GM10266 (cell line): ENCODE results near the gene CD47.

Source experiments
- DNase-seq: peaks from one replicate; pipeline ENCODE4 v3.0.0; 2012; ENCODE audit errors: extremely low spot score
- CTCF ChIP-seq: IDR thresholded peaks from 2 replicates; pipeline ENCODE4 v1.5.1; 2012; ENCODE audit warnings: mild to moderate bottlenecking, low read depth; ENCODE audit not compliant: control insufficient read depth, insufficient read depth; ENCODE audit errors: missing control alignments

Gene CD47

GRCh38 chr3:108028896-108029295 is 61.9 kb downstream of the CD47 start:
- no peak for DNase-seq
- TF ChIP-seq CTCF = no peak

GRCh38 chr3:108025177-108025576 is 65.7 kb downstream of the CD47 start:
- TF ChIP-seq CTCF = no peak
- DNase-seq = no peak

- no peak for DNase-seq
These were observed 66.5 kb downstream of the CD47 start for GRCh38 chr3:108024146-108024850.

GRCh38 chr3:108022256-108023150 is 68.3 kb downstream of the CD47 start:
- no peak for DNase-seq
- TF ChIP-seq CTCF = no peak

More at GRCh38 chr3:108024146-108024850, 66.5 kb downstream of the CD47 start:
- TF ChIP-seq CTCF = no peak

- no peak for TF ChIP-seq CTCF
- DNase-seq = no peak
These were observed 69.3 kb downstream of the CD47 start for GRCh38 chr3:108021533-108021932.

- TF ChIP-seq CTCF = no peak
- DNase-seq = no peak
These were observed 69.7 kb downstream of the CD47 start for GRCh38 chr3:108021131-108021530.

DNA sequence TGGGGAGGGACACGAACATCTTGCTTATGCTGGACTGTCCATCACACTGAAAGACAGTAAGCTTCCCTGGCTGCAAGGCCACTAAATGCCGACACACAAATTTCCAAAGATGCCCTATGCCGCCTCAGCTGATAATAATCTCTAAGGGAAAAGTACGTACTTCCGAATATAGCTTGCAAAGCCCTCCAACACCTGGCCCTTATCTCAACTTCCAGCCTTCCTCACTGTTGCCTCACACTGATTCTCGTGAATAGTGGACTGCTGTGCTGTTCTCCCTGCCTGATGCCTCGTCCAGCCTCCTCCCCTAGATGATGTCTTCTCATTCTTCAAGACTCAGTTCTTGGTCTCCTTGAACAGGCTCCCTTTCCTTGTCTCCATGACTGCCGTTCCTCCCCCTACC is 72.3 kb downstream of the CD47 start:
- TF ChIP-seq CTCF = no peak
- DNase-seq = no peak
